GM12892 (cell line): ENCODE data around the gene SLC25A24.

Experiments
- POLR2A ChIP-seq: IDR thresholded peaks from 2 replicates; pipeline ENCODE4 v1.6.1; 2011; ENCODE audit warnings: low read depth, low read length, control low read depth
- TAF1 ChIP-seq: IDR thresholded peaks from 2 replicates; pipeline ENCODE4 v1.6.1; 2011; ENCODE audit warnings: low read depth, mild to moderate bottlenecking, control low read depth, low read length, borderline replicate concordance

GRCh38 chr1:108097018-108097417, 103.1 kb downstream of the SLC25A24 start:
- no peak for TF ChIP-seq POLR2A
- TF ChIP-seq TAF1: no peak
